H1 (cell line): ENCODE measurements around the gene DOK6. TPM values are rescaled to one million over a fixed set of nuclear protein-coding genes. Genes with fewer than 3 reads are reported as not detected.
A peak's percentile ranks its signal among the peaks of the same experiment; 100 is the strongest.

Experiments used
- CTCF ChIA-PET: fragments of 300-600 bp; sonication (Branson Sonifier 250); formaldehyde crosslinking; loops from one replicate; lab custom pipeline; 2021; ENCODE audit not compliant: partially characterized antibody; lab: Charles Lee
- POLR2A ChIA-PET: fragments of 300-600 bp; sonication (Branson Sonifier 250); formaldehyde crosslinking; loops from one replicate; lab custom pipeline; 2021; ENCODE audit warnings: inconsistent platforms; ENCODE audit not compliant: partially characterized antibody; lab: Charles Lee
- DNase-seq, 2 experiments: peaks; one replicate each; pipeline versions ENCODE4 v3.0.0 to v3.0.0-alpha.2; 2010 to 2022; ENCODE audit warnings: low spot score in 2 of 2, low read depth in 1 of 2, mixed read lengths in 1 of 2
- FAIRE-seq: peaks from 2 replicates; lab custom pipeline; 2011; peaks lifted over from hg19 to GRCh38; lab: Jason Lieb, UNC
- H2AFZ ChIP-seq: 2 replicates; pipeline ENCODE4 v1.8.1; 2012; ENCODE audit warnings: low read length, inconsistent platforms
- H2AK5ac ChIP-seq: 2 replicates; pipeline ENCODE4 v1.6.1; 2013; ENCODE audit warnings: low read depth, low read length
- H2BK120ac ChIP-seq: replicated peaks from 2 replicates; pipeline ENCODE3; 2013; ENCODE audit warnings: low read depth, low read length, inconsistent platforms
- H2BK12ac ChIP-seq: 2 replicates; pipeline ENCODE4 v1.6.1; 2013; ENCODE audit warnings: low read depth, low read length
- H2BK15ac ChIP-seq: 2 replicates; pipeline ENCODE4 v1.6.1; 2013; ENCODE audit warnings: low read length
- H2BK20ac ChIP-seq: 2 replicates; pipeline ENCODE4 v1.6.1; 2013; ENCODE audit warnings: low read length
- H2BK5ac ChIP-seq: 2 replicates; pipeline ENCODE4 v1.6.1; 2013; ENCODE audit warnings: low read depth, low read length
- H3K14ac ChIP-seq: 2 replicates; pipeline ENCODE4 v1.6.1; 2013; ENCODE audit warnings: inconsistent platforms; ENCODE audit not compliant: insufficient read length
- H3K18ac ChIP-seq: 2 replicates; pipeline ENCODE4 v1.6.1; 2013; ENCODE audit warnings: low read length; ENCODE audit errors: extremely low read depth
- H3K23ac ChIP-seq: 2 replicates; pipeline ENCODE4 v1.6.1; 2013; ENCODE audit warnings: inconsistent platforms; ENCODE audit not compliant: insufficient read length
- H3K23me2 ChIP-seq: 2 replicates; pipeline ENCODE4 v1.6.1; 2013; ENCODE audit warnings: low read depth, low read length
- H3K27ac ChIP-seq: 2 replicates; pipeline ENCODE4 v1.6.1; 2011; ENCODE audit warnings: low read depth, low read length, inconsistent platforms
- H3K27me3 ChIP-seq, 4 experiments: replicated peaks in 1 of 4; 1 replicate in 1 of 4; 2 replicates in 3 of 4; pipeline versions ENCODE4 v1.6.1 to v1.8.1; 2011 to 2013; ENCODE audit warnings: low read length in 3 of 4, mild to moderate bottlenecking in 3 of 4, inconsistent platforms in 2 of 4, mixed read lengths in 2 of 4, moderate library complexity in 1 of 4; ENCODE audit not compliant: control insufficient read depth in 3 of 4, insufficient read depth in 3 of 4; ENCODE audit errors: extremely low read depth in 1 of 4
- H3K36me3 ChIP-seq, 4 experiments: 2 replicates each; pipeline versions ENCODE4 v1.6.1 to v1.8.1; 2011 to 2013; ENCODE audit warnings: mild to moderate bottlenecking in 4 of 4, low read length in 3 of 4, moderate library complexity in 2 of 4, control low read depth in 1 of 4, inconsistent platforms in 1 of 4; ENCODE audit not compliant: insufficient read depth in 4 of 4, control insufficient read depth in 2 of 4
- H3K4ac ChIP-seq: replicated peaks from 2 replicates; pipeline ENCODE3; 2013; ENCODE audit warnings: low read length, low read depth, mixed read lengths, inconsistent platforms; ENCODE audit not compliant: insufficient read length
- H3K4me1 ChIP-seq, 4 experiments: replicated peaks in 1 of 4; 1 replicate in 1 of 4; 2 replicates in 3 of 4; pipeline versions ENCODE4 v1.6.1 to v1.8.1; 2011 to 2013; ENCODE audit warnings: low read length in 3 of 4, inconsistent platforms in 2 of 4, mixed read lengths in 1 of 4; ENCODE audit not compliant: insufficient read depth in 4 of 4, control insufficient read depth in 3 of 4
- H3K4me2 ChIP-seq, 2 experiments: 2 replicates each; pipeline versions ENCODE4 v1.6.1 to v1.8.1; 2011 to 2013; ENCODE audit warnings: low read depth in 2 of 2, low read length in 2 of 2, control low read depth in 1 of 2, inconsistent platforms in 1 of 2, mild to moderate bottlenecking in 1 of 2; ENCODE audit not compliant: insufficient read depth in 1 of 2
- H3K4me3 ChIP-seq, 4 experiments: fragments of 200-600, 300-600 bp in 1 of 4; sonication (generic), shearing (Covaris generic), sonication (Bioruptor Twin) in 1 of 4; 2 replicates each; pipeline versions ENCODE4 v1.5.1 to v1.8.1; 2011 to 2016; ENCODE audit warnings: low read length in 4 of 4, low read depth in 3 of 4, control low read depth in 2 of 4, inconsistent platforms in 2 of 4, mild to moderate bottlenecking in 2 of 4, mixed read lengths in 1 of 4, moderate library complexity in 1 of 4; ENCODE audit not compliant: insufficient read depth in 2 of 4; ENCODE audit errors: extremely low read depth in 1 of 4
- H3K56ac ChIP-seq: replicated peaks from 2 replicates; pipeline ENCODE3; 2013; ENCODE audit warnings: low read depth, mild to moderate bottlenecking, mixed read lengths, low read length, inconsistent platforms; ENCODE audit not compliant: insufficient read length
- H3K79me1 ChIP-seq: 2 replicates; pipeline ENCODE4 v1.6.1; 2013; ENCODE audit warnings: low read depth, low read length, control low read depth
- H3K79me2 ChIP-seq, 2 experiments: 2 replicates each; pipeline versions ENCODE4 v1.6.1 to v1.8.1; 2012 to 2013; ENCODE audit warnings: low read length in 2 of 2, mild to moderate bottlenecking in 2 of 2, inconsistent platforms in 1 of 2; ENCODE audit not compliant: insufficient read depth in 2 of 2, control insufficient read depth in 1 of 2
- H3K9ac ChIP-seq, 4 experiments: replicated peaks in 1 of 4; 1 replicate in 1 of 4; 2 replicates in 3 of 4; pipeline versions ENCODE4 v1.6.1 to v1.8.1; 2011 to 2013; ENCODE audit warnings: low read depth in 3 of 4, low read length in 3 of 4, control low read depth in 2 of 4, mild to moderate bottlenecking in 2 of 4, moderate library complexity in 2 of 4, inconsistent platforms in 1 of 4; ENCODE audit errors: extremely low read depth in 1 of 4
- H3K9me3 ChIP-seq, 2 experiments: 2 replicates each; pipeline versions ENCODE4 v1.6.1 to v1.8.1; 2012 to 2013; ENCODE audit warnings: mild to moderate bottlenecking in 2 of 2, moderate library complexity in 2 of 2, control low read depth in 1 of 2, inconsistent platforms in 1 of 2, low read depth in 1 of 2, low read length in 1 of 2, mixed read lengths in 1 of 2; ENCODE audit not compliant: insufficient read depth in 2 of 2
- H4K20me1 ChIP-seq, 2 experiments: replicated peaks in 1 of 2; 2 replicates each; pipeline versions ENCODE3 to v1.8.1; 2011 to 2013; ENCODE audit warnings: inconsistent platforms in 2 of 2, low read length in 2 of 2, mild to moderate bottlenecking in 1 of 2; ENCODE audit not compliant: insufficient read depth in 2 of 2, control insufficient read depth in 1 of 2
- H4K5ac ChIP-seq: 2 replicates; pipeline ENCODE4 v1.6.1; 2013; ENCODE audit warnings: low read length, low read depth, mixed read lengths, inconsistent platforms; ENCODE audit not compliant: insufficient read length
- H4K8ac ChIP-seq: 2 replicates; pipeline ENCODE4 v1.8.0; 2013; ENCODE audit warnings: mild to moderate bottlenecking, moderate library complexity, low read length, inconsistent platforms; ENCODE audit not compliant: insufficient read depth; ENCODE audit errors: extremely low read depth
- H4K91ac ChIP-seq: replicated peaks from 2 replicates; pipeline ENCODE3; 2013; ENCODE audit warnings: low read length, mixed read lengths, inconsistent platforms; ENCODE audit not compliant: insufficient read length
- HDAC2 ChIP-seq, 2 experiments: fragments of 300-600 bp in 1 of 2; sonication (generic) in 1 of 2; IDR thresholded peaks; 2 replicates each; pipeline ENCODE4 v1.6.1; 2011 to 2012; ENCODE audit warnings: low read depth in 2 of 2, low read length in 2 of 2, mild to moderate bottlenecking in 2 of 2, moderate library complexity in 2 of 2, borderline replicate concordance in 1 of 2, inconsistent platforms in 1 of 2
- JUND ChIP-seq: IDR thresholded peaks from 2 replicates; pipeline ENCODE4 v1.6.1; 2011; ENCODE audit warnings: mild to moderate bottlenecking, improper control_type of control experiment, low read length
- SP1 ChIP-seq: IDR thresholded peaks from 2 replicates; pipeline ENCODE4 v1.6.1; 2011; ENCODE audit warnings: low read depth, low read length
- TAF1 ChIP-seq: IDR thresholded peaks from 2 replicates; pipeline ENCODE4 v1.6.1; 2011; ENCODE audit warnings: mild to moderate bottlenecking, low read depth, low read length
- TEAD4 ChIP-seq: IDR thresholded peaks from 2 replicates; pipeline ENCODE4 v1.6.1; 2012; ENCODE audit warnings: low read depth, low read length, inconsistent platforms, mixed read lengths
- WGBS, 2 experiments: shearing (Covaris generic) in 1 of 2; methylation state at CpG; one replicate each; pipeline versions ENCODE4 v1.1.6 to v1.1.7; 2013 to 2015; ENCODE audit warnings: low lambda C conversion rate in 2 of 2, mixed read lengths in 2 of 2, inconsistent platforms in 1 of 2, low coverage in 1 of 2, missing lambda C conversion rate in 1 of 2; ENCODE audit not compliant: insufficient replicate concordance in 2 of 2, insufficient coverage in 1 of 2, insufficient read length in 1 of 2; ENCODE audit errors: extremely low coverage in 1 of 2, missing lambda C conversion rate in 1 of 2; 5-methylcytosine and 5-hydroxymethylcytosine counted together
- polyA plus RNA-seq, 7 experiments: library from polyadenylated mRNA; depleted of rRNA in 3 of 7; stranded (reverse) in 5 of 7; unstranded in 2 of 7; fragments of >200 nt in 5 of 7; fragments of 200-250 nt in 2 of 7; gene quantifications; 1 replicate in 5 of 7; 2 replicates in 1 of 7; 4 replicates in 1 of 7; pipeline versions ENCODE4 v1.2.1 to v1.2.3, GENCODE V29; 2011 to 2013; ENCODE audit warnings: missing spikeins in 2 of 7, mixed read lengths in 2 of 7
- total RNA-seq: library from RNA; stranded (reverse); fragmentation: NEBNext Ultra II Directional; extraction: Animal tissue kit (Norgen Biotek cat#: 25700); gene quantifications from 2 replicates; pipeline ENCODE4 v1.2.1, GENCODE V29; 2021
- TF ChIP-seq, protein P1 (sequence below): IDR thresholded peaks from 2 replicates; pipeline ENCODE4 v1.6.1; 2012; ENCODE audit warnings: inconsistent platforms

The DOK6 gene
- total and polyA plus RNA-seq, 2 of the 8 experiments (the other 6 are each of a cell fraction or from before 2014, with no cell fraction given) = 0.33 to 0.50 TPM

DNA sequence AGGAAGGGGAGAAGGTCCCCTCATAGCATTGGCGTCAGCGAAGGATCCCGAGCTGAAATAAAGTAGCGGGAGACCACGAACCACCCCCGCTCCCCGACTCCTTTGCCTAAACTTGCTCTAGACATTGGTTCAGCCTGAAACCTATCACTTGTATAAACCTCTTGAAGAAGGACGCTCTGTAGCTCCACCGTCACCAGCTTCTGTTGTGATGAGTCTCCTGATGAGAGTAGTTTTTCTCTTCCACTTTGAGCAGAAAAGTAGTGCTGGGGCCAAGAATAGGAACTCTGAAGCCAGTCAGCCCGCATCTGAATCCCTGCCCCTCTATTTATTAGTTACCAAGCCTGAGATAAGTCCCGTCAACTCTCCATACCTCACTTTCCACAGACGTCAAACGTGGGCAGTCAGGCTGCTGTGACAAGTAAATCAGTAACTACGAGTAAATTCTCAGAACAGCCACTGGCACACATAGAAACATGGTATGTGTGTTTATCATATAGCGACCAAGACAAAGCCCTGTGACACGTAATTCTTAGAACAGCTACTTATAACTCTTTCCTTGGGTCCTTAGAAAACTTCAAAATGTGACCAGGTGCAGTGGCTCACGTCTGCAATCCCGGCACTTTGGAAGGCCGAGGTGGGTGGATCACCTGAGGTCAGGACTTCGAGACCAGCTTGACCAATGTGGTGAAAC is 485.3 kb downstream of the DOK6 start:
- H3K27me3 ChIP-seq = no peaks in the 10 kb centered on the region
- no peak for TF ChIP-seq JUND
- TF ChIP-seq TAF1 = no peak
- no peak for TF ChIP-seq HDAC2 (IDR thresholded peaks at IDR 0.05; ENCODE audit: borderline replicate concordance in 1 of 2, low read depth in 2 of 2, low read length in 2 of 2)
- no peak for TF ChIP-seq TEAD4
- TF ChIP-seq SP1 = no peak
- TF ChIP-seq, protein P1, sequence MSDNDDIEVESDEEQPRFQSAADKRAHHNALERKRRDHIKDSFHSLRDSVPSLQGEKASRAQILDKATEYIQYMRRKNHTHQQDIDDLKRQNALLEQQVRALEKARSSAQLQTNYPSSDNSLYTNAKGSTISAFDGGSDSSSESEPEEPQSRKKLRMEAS = no peak

More for the DNA sequence above, 485.3 kb downstream of the DOK6 start:
- POLR2A ChIA-PET = no interaction called here
- H2BK20ac ChIP-seq = no peak overlapping the region
- no peaks in the 10 kb centered on the region for H3K23me2 ChIP-seq
- H2BK120ac ChIP-seq = no peak overlapping the region
- no peak overlapping the region for H2BK12ac ChIP-seq
- no peak overlapping the region for H3K14ac ChIP-seq
- FAIRE-seq (no peak), DNase-seq (no peak)
- no peak overlapping the region for H2BK15ac ChIP-seq
- H3K79me2 ChIP-seq = no peaks in the 10 kb centered on the region
- no peaks in the 10 kb centered on the region for H3K9me3 ChIP-seq
- no peak overlapping the region; the same call in 1 of the 2 replicates for H2AFZ ChIP-seq
- H3K27ac ChIP-seq = no peak overlapping the region
- no peak overlapping the region for H3K4ac ChIP-seq
- H3K36me3 ChIP-seq = no peaks in the 10 kb centered on the region
- no peak overlapping the region for H4K5ac ChIP-seq
- no peak overlapping the region for H3K4me3 ChIP-seq
- no peak overlapping the region for H4K91ac ChIP-seq
- H4K20me1 ChIP-seq = no peaks in the 10 kb centered on the region
- WGBS, 2 experiments = 91% methylated on average over 20 of the region's 20 CpGs; no CpG with 5 or more reads in 1 of the 2 experiments
- CTCF ChIA-PET = interaction anchor here (0.6 kb wide), 1 partner anchor 104 kb away, joined by 3 read pairs; no protein-coding TSS in a partner anchor
- no peak overlapping the region for H3K23ac ChIP-seq
- H3K56ac ChIP-seq = no peak overlapping the region
- H2AK5ac ChIP-seq = no peak overlapping the region
- H3K18ac ChIP-seq = no peak overlapping the region
- H3K4me2 ChIP-seq = no peak overlapping the region
- no peaks in the 10 kb centered on the region for H3K4me1 ChIP-seq
- H3K79me1 ChIP-seq = no peaks in the 10 kb centered on the region
- H3K9ac ChIP-seq = no peak overlapping the region
- no peak overlapping the region for H2BK5ac ChIP-seq
- H4K8ac ChIP-seq = peak overlapping the region; percentile 39; the same call in 1 of the 2 replicates
